Brain pericyte (primary cell): Measurements from ENCODE around the gene CALML3.
"Not testable (repeated sequence)": the region's sequence is repeated elsewhere in the genome, so short reads cannot be mapped to it uniquely, and the experiment has no call there.

ENCODE experiments used
- DNase-seq: peaks from one replicate; pipeline ENCODE4 v3.0.0-alpha.2; 2012; ENCODE audit warnings: low read depth, low spot score

Gene CALML3

DNA sequence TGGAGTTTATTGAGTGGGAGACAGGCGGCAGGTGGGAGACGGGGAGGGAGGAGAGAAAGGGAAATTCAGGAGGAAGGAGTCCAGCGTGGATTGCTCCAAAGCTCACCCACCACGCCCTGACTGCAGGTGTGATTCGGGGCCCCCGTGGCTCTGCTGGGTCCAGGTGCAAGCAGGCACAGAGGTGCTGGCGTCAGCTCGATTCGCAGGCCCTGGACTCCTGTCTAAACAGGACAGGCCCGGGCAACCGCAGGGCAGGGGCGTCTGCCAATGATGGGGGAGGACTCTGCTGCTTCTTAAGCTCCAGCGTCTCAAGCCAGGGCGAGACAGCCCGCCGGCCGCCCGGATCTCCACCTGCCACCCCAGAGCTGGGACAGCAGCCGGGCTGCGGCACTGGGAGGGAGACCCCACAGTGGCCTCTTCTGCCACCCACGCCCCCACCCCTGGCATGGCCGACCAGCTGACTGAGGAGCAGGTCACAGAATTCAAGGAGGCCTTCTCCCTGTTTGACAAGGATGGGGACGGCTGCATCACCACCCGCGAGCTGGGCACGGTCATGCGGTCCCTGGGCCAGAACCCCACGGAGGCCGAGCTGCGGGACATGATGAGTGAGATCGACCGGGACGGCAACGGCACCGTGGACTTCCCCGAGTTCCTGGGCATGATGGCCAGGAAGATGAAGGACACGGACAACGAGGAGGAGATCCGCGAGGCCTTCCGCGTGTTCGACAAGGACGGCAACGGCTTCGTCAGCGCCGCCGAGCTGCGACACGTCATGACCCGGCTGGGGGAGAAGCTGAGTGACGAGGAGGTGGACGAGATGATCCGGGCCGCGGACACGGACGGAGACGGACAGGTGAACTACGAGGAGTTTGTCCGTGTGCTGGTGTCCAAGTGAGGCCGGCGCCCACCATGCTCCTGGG, at the start of gene CALML3:
Gene CALML3 (plus strand): TSS at position 321 of the 920 bp plus-strand sequence. CDS start 125 bp downstream, at position 446.
- DNase-seq, result no peak

GRCh38 chr10:5475088-5475487, 49.7 kb upstream of the CALML3 start:
- not testable (repeated sequence) for DNase-seq

GRCh38 chr10:5475974-5476807, 48.6 kb upstream of the CALML3 start:
- not testable (repeated sequence) for DNase-seq

DNA sequence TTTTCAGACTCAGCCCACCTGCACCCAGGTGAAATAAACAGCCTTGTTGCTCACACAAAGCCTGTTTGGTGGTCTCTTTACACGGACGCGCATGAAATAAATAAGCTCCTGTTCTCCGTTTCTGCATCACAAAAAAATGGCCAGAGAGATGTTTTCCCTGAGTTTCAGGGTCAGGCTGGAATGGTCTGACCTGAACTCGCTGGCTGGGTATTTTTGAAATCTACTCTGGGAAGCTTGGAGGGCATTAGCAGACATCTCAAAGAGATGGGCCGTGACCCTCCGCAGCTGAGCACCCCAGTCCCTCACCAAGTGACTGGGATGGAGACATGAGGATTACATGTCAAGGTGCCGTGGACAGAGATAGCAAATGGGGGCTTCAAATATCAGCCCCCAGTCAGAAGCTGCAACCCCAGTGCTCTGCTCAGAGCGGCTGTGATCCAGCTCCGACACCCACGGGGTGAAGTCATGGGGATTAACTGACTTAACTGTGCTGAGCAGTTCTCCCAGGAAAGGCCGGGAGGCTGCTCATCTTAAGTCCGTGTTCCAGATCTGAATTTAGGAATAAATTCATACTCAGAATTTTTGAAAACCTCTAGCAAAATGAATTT, 47.7 kb upstream of the CALML3 start:
- no peak for DNase-seq

DNA sequence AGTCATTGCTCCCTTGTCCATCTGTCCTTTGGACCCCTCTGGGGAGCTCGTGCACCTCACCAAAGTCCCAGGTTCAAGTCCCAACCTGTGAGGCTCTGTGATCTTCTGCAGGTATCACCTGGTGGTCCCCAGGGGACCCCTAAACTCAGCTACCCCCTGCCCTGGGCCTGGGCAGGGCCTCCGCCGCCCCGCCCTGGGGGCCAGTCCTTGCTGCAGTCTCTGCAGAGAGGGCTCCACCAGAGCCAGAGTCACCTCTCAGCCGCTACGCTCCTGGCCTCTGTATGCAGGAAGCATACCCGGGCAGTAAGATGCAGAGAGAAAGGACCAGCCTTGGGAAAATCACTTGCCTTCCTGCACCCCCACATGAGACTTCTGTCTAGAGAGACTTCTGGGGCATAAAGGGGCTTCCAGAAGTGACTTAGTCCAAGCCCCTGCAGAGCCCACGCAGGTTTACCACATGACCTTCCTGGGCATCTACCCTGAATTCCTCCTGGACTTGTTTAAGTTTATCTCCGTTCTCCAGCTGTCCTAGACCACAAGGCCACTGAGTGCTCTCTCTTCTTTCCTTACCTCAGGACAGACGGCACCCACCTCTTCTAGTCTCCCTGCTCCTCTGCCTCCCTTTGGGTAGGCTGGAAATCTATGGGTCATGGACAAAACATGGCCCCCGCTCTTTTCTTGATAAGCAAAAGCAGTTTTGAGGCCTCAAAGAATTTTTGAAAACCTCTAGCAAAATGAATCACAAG, 46.6 kb upstream of the CALML3 start:
- DNase-seq, result no peak

- DNase-seq, result no peak
Measured at GRCh38 chr10:5478694-5479305, 46.0 kb upstream of the CALML3 start.

- DNase-seq, result no peak
Measured at GRCh38 chr10:5479481-5480161, 45.1 kb upstream of the CALML3 start.

- no peak for DNase-seq
Measured at GRCh38 chr10:5480162-5480941, 44.4 kb upstream of the CALML3 start.

DNA sequence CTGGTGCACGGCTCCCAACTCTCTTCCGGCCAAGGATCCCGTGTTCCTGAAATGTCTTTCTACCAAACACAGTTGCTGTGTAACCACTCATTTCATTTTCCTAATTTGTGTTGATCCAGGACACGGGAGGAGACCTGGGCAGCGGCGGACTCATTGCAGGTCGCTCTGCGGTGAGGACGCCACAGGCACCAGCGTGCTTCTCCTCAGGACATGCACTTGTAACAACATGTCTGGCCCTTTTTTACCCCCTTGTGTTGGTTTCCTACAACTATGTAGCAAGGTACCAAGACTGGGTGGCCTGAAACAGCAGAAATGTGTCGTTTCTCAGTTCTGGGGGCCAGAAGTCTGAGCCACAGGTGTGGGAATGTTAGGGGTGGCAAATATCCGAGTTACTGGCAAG, 43.6 kb upstream of the CALML3 start:
- no peak for DNase-seq

DNA sequence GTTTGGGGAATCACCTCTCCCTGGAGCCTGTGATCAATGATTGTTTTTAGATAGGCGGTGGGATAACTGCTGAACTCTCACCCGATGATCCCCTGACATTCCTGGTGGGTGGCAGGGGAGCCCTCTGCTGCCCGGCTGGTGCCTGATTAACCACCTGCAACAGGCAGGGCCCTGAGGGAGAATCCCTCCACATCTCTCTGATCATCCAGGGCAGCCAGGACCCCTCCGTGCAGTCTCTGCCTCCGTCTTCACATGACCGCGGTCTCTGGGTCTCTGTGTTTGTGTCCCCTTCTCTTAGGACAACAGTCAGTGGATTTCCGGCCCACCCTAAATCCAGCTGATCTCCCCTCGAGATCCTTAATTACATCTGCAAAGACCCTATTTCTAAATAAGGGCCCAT, 42.7 kb upstream of the CALML3 start:
- no peak for DNase-seq

DNA sequence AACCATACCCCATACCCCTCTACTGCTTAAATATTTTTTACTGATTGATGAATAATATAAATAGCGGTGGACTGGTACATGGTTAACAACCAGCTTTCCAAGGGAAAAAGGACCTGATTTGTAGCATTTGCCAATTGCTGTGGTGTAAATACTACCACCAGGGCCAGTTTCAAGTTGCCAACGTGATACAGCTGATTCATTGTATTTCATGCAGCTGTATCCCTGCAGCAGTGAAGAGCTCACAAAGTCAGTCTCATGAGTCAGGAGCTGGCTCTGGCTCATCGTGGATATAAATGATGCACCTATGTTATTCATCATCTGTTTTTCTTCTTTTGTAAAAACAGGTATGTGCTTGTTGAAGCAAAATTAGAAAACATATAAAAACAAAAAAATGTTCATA, 40.6 kb upstream of the CALML3 start:
- no peak for DNase-seq

- no peak for DNase-seq
Measured at GRCh38 chr10:5485290-5485689, 39.5 kb upstream of the CALML3 start.

GRCh38 chr10:5485948-5486852, 38.6 kb upstream of the CALML3 start:
- no peak for DNase-seq

DNA sequence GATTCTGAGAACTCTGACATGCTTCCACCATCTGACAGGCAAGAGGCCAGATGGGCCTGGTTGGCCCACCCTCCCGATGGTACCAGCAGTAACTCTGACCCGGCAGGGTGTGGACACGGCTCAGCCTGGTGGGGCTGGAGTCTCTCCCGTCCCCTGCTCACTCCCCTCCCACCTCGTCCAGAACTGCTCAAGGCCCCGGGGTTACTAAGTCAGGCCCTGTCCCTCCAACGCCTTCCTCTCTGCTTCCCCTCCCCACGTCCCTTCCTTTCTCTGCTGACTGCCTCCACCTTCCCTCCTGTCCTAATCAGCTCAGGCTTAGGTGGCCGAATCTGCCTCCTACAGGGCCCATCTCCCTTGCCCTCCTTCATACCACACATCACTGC, 37.9 kb upstream of the CALML3 start:
- DNase-seq, result no peak

DNA sequence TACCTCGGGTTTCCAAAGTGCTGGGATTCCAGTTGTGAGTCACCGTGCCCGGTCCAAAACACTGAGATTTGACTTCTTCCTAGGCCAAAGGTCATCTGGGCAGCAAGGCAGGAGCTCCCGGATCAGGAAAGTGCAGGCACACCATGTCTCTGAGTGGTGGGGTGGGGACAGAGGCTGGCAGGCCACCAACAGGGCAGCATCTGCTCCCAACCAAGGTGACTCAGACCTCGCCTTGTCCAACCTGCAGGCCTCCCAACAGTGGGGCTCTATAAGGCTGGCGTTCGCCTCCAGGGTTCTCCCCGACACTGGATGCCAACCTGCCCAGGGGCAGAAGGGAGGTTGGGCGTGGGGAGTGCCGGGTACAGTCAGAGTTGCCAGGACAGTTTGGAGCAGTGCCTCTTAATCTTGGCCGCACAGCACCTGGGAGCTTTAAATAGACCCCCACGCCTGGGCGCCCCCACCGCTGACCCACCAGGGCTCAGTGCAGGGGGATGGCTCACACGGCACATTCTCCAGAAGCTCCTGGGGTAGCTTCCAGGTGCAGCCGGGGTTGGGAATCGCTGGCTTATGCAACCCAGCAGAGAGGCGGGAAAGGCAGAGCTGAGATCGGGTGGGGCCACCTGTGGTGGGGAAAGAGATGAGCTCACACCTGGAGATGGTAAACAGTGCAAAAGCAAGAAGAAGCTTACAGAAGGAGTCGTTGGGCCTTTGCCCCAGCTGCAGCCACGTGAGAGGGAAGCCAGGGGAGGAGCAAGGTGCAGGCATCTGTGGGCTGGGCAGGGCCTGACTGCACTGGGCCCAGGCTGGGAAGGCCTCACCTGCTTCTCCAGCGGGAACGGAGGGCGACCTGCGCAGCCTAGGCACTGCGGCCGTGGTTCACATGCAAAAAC, 36.2 kb upstream of the CALML3 start:
- no peak for DNase-seq

DNA sequence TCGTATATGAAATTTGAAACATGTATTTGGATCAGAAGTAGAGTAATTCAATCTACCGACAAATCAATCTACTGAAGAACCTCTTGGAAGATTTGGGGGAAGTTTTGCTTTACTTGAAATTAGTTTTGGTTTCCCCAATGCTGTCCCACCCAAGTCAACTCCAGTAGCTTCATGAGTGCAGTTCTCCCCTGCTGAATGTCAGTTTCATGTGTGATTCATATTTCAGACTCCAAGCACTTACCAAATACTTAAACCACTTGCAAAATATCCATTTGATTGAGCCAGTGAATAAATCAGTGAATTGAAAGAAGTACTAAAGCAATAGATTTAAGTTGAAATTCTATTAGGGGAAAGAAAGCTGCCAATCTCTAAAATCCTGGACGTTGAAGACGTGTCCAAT, 34.7 kb upstream of the CALML3 start:
- DNase-seq, result no peak

DNA sequence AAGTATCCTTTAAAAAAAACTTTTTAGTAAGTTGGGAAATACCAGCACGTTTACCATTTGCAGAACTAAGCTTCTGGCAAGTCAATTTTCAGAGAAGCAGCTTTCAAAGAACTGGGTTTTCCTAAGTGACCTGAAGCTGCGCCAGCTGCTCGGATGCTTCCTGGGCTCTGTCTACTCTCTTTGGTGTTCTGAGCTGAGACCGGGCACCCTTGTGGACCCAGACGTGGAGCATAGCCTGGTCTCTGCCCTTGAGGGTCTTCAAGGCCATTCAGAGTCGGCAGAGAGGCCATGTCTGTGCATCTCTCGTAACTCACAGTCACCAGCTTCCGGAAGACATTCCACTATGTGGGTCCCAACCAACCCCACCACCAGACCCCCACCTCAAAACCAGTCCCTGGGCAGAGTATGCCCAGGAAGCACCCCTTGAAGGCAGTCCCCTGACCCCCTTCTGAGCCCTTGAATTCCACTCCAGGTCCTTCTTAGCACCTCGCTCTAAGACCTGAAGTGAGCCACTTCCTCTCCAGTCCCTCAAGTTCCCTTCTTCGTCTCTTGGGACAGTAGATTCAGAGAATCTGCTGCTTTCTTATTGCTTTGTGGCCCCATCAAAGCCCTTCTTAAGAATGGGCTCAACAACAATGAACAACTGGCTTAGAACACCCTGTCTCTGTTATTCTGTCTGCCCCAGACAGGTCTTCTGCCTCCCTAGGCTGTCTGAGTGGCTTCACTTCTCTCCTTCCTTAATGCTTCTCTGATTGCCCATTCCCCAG, 33.9 kb upstream of the CALML3 start:
- DNase-seq, result no peak
